Type B pancreatic cell (in vitro differentiated cells): ENCODE data around the gene TRIM3. TPM values are rescaled to one million over a fixed set of nuclear protein-coding genes. Genes with fewer than 3 reads are reported as not detected.
A peak's percentile ranks its signal among the peaks of the same experiment; 100 is the strongest.

Experiments used
- DNase-seq: peaks from one replicate; pipeline ENCODE4 v3.0.0; 2021; ENCODE audit warnings: mixed read lengths; ENCODE audit not compliant: unreplicated experiment; ENCODE audit errors: extremely low spot score
- H3K27ac Mint-ChIP-seq: 2 replicates; pipeline ENCODE4 v1.8.0; 2021; ENCODE audit warnings: mild to moderate bottlenecking, mixed read lengths
- H3K27me3 Mint-ChIP-seq: 2 replicates; pipeline ENCODE4 v1.8.0; 2021; ENCODE audit warnings: mixed read lengths
- H3K36me3 Mint-ChIP-seq: 2 replicates; pipeline ENCODE4 v1.8.0; 2021; ENCODE audit warnings: mixed read lengths
- H3K4me1 Mint-ChIP-seq: one replicate; pipeline ENCODE4 v1.8.0; 2021; ENCODE audit warnings: mixed read lengths; ENCODE audit not compliant: unreplicated experiment
- H3K4me3 Mint-ChIP-seq: 2 replicates; pipeline ENCODE4 v1.8.0; 2021; ENCODE audit warnings: mild to moderate bottlenecking, mixed read lengths
- H3K9me3 Mint-ChIP-seq: 2 replicates; pipeline ENCODE4 v1.8.0; 2021; ENCODE audit warnings: mixed read lengths
- total RNA-seq: library from RNA; stranded (reverse); gene quantifications from 2 replicates; pipeline ENCODE4 v1.2.1, GENCODE V29; 2021; ENCODE audit warnings: low replicate concordance
- TF ChIP-seq, protein P1 (sequence below): fragments of 200-600 bp; sonication (generic); conservative IDR thresholded peaks from 2 replicates; pipeline ENCODE4 v1.5.0; 2021; ENCODE audit warnings: antibody characterized with exemption, mild to moderate bottlenecking

Gene TRIM3
- total RNA-seq, 1 donor from 2014 or later = 22.9 TPM

DNA sequence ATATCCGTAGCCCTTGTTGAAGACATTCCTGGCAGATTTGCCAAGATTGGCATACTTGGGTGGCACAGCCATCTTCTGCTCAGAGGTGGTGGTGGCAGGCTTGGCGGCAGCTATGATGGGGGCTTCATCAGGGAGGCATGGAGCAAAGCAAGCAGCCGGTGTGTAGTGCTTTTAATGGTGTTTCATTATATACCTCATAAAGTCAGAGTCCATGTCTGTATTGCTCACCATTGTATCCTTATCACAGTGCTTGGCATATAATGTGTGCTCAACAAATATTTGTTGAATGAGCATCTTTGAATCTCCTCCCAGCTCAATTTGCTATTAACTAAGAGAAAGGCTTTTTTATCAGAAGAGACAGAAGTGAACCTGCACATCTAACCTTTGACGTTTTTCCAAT, 15.6 kb upstream of the TRIM3 start:
- DNase-seq = no peak
- peak overlapping the region; percentile 57 for H3K27ac Mint-ChIP-seq
- no peaks in the 10 kb centered on the region for H3K9me3 Mint-ChIP-seq
- H3K36me3 Mint-ChIP-seq = no peaks in the 10 kb centered on the region
- H3K27me3 Mint-ChIP-seq = no peaks in the 10 kb centered on the region
- H3K4me3 Mint-ChIP-seq = no peak overlapping the region
- TF ChIP-seq, protein P1, sequence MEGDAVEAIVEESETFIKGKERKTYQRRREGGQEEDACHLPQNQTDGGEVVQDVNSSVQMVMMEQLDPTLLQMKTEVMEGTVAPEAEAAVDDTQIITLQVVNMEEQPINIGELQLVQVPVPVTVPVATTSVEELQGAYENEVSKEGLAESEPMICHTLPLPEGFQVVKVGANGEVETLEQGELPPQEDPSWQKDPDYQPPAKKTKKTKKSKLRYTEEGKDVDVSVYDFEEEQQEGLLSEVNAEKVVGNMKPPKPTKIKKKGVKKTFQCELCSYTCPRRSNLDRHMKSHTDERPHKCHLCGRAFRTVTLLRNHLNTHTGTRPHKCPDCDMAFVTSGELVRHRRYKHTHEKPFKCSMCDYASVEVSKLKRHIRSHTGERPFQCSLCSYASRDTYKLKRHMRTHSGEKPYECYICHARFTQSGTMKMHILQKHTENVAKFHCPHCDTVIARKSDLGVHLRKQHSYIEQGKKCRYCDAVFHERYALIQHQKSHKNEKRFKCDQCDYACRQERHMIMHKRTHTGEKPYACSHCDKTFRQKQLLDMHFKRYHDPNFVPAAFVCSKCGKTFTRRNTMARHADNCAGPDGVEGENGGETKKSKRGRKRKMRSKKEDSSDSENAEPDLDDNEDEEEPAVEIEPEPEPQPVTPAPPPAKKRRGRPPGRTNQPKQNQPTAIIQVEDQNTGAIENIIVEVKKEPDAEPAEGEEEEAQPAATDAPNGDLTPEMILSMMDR = no peak
- H3K4me1 Mint-ChIP-seq = no peaks in the 10 kb centered on the region

DNA sequence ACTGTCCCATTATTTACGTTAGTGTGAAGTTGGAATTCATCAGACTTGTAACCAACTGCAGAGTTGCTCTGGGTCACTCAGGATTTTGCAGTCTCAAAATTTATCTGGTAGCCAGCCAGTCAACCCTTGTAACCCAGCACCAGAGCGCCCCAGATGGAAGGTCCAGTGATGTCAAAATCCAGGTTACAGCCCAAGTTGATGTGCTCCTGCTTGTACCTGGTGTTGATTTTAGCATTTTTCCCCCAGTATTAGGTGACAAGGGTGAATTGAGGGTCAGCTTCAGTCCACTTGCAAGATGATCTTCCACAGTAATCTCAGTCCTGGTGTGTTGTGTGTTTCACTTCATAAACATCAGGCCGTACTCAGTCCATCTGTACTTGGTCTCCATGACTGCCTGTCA, 15.1 kb upstream of the TRIM3 start:
- peak overlapping the region; percentile 57 for H3K27ac Mint-ChIP-seq
- TF ChIP-seq, protein P1 = no peak
- no peaks in the 10 kb centered on the region for H3K9me3 Mint-ChIP-seq
- H3K4me3 Mint-ChIP-seq = no peak overlapping the region
- no peaks in the 10 kb centered on the region for H3K4me1 Mint-ChIP-seq
- H3K27me3 Mint-ChIP-seq = no peaks in the 10 kb centered on the region
- no peak for DNase-seq
- H3K36me3 Mint-ChIP-seq = no peaks in the 10 kb centered on the region

DNA sequence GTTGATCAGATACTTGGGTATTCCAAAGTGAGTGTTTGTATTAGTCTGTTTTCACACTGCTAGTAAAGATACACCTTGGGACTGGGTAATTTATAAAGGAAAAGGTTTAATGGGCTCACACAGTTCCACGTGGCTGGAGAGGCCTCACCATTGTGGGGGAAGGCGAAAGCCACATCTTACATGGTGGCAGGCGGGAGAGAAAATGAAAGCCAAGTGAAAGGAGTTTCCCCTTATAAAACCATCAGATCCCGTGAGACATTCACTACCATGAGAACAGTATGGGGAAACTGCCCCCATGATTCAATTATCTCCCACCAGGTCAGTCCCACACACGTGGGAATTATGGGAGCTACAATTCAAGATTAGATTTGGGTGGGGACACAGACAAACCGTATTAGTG, 14.6 kb upstream of the TRIM3 start:
- H3K27me3 Mint-ChIP-seq = no peaks in the 10 kb centered on the region
- peaks cover 3% of the 10 kb centered on the region for H3K4me1 Mint-ChIP-seq
- TF ChIP-seq, protein P1 = no peak
- peaks cover 3% of the 10 kb centered on the region for H3K36me3 Mint-ChIP-seq
- H3K9me3 Mint-ChIP-seq = no peaks in the 10 kb centered on the region
- no peak overlapping the region for H3K27ac Mint-ChIP-seq
- no peak overlapping the region for H3K4me3 Mint-ChIP-seq
- DNase-seq = no peak

DNA sequence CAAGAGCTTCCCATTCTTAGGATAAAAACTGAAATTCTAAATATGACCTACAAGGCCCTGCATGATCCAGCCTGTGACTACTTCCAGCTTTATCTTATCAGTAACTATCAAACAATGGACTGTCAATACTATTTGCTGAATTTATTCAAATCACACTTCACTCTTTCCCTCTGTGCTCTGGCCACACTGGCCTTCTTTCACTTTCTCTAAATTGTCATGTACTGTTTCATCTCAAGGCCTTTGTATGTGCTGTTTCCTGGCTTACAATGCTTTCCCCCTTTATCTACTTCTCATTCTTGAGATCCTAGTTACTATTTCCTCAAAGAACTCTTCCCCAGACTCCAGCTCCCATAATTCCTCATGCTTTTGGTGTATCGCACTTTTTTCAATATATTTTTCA, 13.2 kb upstream of the TRIM3 start:
- Mint-ChIP-seq H3K27ac (no peak overlapping the region), H3K4me3 (no peak overlapping the region), H3K4me1 (peaks cover 13% of the 10 kb centered on the region), H3K27me3 (no peaks in the 10 kb centered on the region), H3K9me3 (no peaks in the 10 kb centered on the region), H3K36me3 (peaks cover 14% of the 10 kb centered on the region)
- no peak for DNase-seq
- TF ChIP-seq, protein P1 = no peak

DNA sequence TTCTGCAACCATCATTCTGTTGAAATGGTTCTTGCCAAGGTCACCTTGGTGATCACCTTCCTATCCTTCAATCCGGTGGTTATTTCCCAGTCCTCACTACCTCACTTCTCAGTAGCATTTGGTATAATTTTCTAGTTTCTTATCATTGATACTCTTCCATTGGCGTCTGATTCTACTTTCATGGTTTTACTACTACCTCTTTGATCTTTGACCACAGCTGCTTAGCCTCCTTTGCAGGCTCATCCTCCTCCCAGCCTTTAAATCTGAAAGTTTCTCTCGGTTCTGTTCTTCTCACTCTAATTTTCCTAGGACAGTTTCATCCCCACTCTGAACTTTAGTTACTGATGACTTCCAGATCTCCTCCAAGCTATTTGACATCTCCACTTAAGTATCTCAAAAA, 12.5 kb upstream of the TRIM3 start:
- TF ChIP-seq, protein P1 = no peak
- H3K9me3 Mint-ChIP-seq = no peaks in the 10 kb centered on the region
- H3K27ac Mint-ChIP-seq = no peak overlapping the region

DNA sequence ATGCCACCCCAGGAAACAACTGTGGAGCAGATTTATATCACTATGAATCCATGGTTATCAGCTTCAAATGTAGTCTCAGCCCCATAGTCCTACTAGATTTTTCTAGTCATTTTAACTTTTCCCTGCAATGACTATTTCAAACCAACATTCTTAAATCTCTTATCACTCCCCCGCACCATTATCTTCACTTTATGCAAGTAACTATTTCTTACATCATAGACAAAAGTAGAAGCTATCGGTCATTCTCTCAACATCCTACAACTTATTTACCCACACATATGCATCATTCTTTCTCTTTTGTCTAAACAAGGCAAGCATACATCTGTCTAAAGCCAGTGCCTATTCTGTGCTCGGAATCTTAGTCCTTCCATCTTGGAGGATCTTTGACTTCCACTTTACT, 11.9 kb upstream of the TRIM3 start:
- Mint-ChIP-seq H3K9me3 (no peaks in the 10 kb centered on the region), H3K27me3 (no peaks in the 10 kb centered on the region), H3K4me3 (no peak overlapping the region), H3K36me3 (peaks cover 19% of the 10 kb centered on the region), H3K4me1 (peaks cover 13% of the 10 kb centered on the region), H3K27ac (no peak overlapping the region)
- DNase-seq = no peak
- TF ChIP-seq, protein P1 = no peak

More for the DNA sequence above, 12.5 kb upstream of the TRIM3 start:
- H3K36me3 Mint-ChIP-seq = peaks cover 16% of the 10 kb centered on the region
- DNase-seq = no peak
- peaks cover 13% of the 10 kb centered on the region for H3K4me1 Mint-ChIP-seq
- no peak overlapping the region for H3K4me3 Mint-ChIP-seq
- no peaks in the 10 kb centered on the region for H3K27me3 Mint-ChIP-seq
